Measurements from ENCODE around the gene SMKR1.

Gene SMKR1

GRCh38 chr7:129454249-129454551 lies 48.1 kb upstream of the SMKR1 start:
- TF ChIP-seq CTCF (IDR thresholded peaks at IDR 0.05; ENCODE audit: low read depth, low read length) = no peak
- TF ChIP-seq EZH2phosphoT487 (IDR thresholded peaks at IDR 0.05; ENCODE audit: low read depth) = no peak
- Histone ChIP-seq H3K27ac (ENCODE audit: low read length) (no peak overlapping the region), H3K36me3 (replicated peaks; ENCODE audit: low read depth, low read length) (peaks cover 2% of the 10 kb centered on the region), H3K79me2 (ENCODE audit: low read length) (no peaks in the 10 kb centered on the region), H3K9ac (ENCODE audit: low read length) (no peak overlapping the region), H3K9me3 (ENCODE audit: insufficient read depth, low read length) (no peaks in the 10 kb centered on the region), H3K4me1 (ENCODE audit: low read length) (peaks cover 4% of the 10 kb centered on the region; the same call in 1 of the 2 replicates), H3K4me2 (ENCODE audit: low read length) (no peak overlapping the region), H4K20me1 (ENCODE audit: insufficient read depth, low read length) (no peaks in the 10 kb centered on the region), H3K4me3 (ENCODE audit: low read length) (no peak overlapping the region), H3K27me3 (ENCODE audit: low read depth, low read length) (no peaks in the 10 kb centered on the region), H2AFZ (ENCODE audit: low read depth, low read length) (no peak overlapping the region)

GRCh38 chr7:129456421-129456820 lies 45.9 kb upstream of the SMKR1 start:
- Histone ChIP-seq H3K9me3 (ENCODE audit: insufficient read depth, low read length) (no peaks in the 10 kb centered on the region), H3K4me2 (ENCODE audit: low read length) (no peak overlapping the region), H4K20me1 (ENCODE audit: insufficient read depth, low read length) (no peaks in the 10 kb centered on the region), H3K9ac (ENCODE audit: low read length) (no peak overlapping the region), H3K4me1 (ENCODE audit: low read length) (peaks cover 4% of the 10 kb centered on the region; the same call in 1 of the 2 replicates), H3K27ac (ENCODE audit: low read length) (no peak overlapping the region), H3K4me3 (ENCODE audit: low read length) (no peak overlapping the region), H3K27me3 (ENCODE audit: low read depth, low read length) (no peaks in the 10 kb centered on the region), H3K79me2 (ENCODE audit: low read length) (no peaks in the 10 kb centered on the region), H3K36me3 (replicated peaks; ENCODE audit: low read depth, low read length) (peaks cover 6% of the 10 kb centered on the region), H2AFZ (ENCODE audit: low read depth, low read length) (no peak overlapping the region)
- TF ChIP-seq EZH2phosphoT487 (IDR thresholded peaks at IDR 0.05; ENCODE audit: low read depth) = no peak
- no peak for TF ChIP-seq CTCF (IDR thresholded peaks at IDR 0.05; ENCODE audit: low read depth, low read length)

GRCh38 chr7:129457101-129457500 lies 45.2 kb upstream of the SMKR1 start:
- Histone ChIP-seq H2AFZ (ENCODE audit: low read depth, low read length) (no peak overlapping the region), H3K4me3 (ENCODE audit: low read length) (no peak overlapping the region), H3K79me2 (ENCODE audit: low read length) (no peaks in the 10 kb centered on the region), H3K36me3 (replicated peaks; ENCODE audit: low read depth, low read length) (peaks cover 6% of the 10 kb centered on the region), H3K4me2 (ENCODE audit: low read length) (no peak overlapping the region), H3K4me1 (ENCODE audit: low read length) (peaks cover 4% of the 10 kb centered on the region; the same call in 1 of the 2 replicates), H3K9ac (ENCODE audit: low read length) (no peak overlapping the region), H3K27me3 (ENCODE audit: low read depth, low read length) (no peaks in the 10 kb centered on the region), H4K20me1 (ENCODE audit: insufficient read depth, low read length) (no peaks in the 10 kb centered on the region), H3K27ac (ENCODE audit: low read length) (no peak overlapping the region), H3K9me3 (ENCODE audit: insufficient read depth, low read length) (no peaks in the 10 kb centered on the region)
- TF ChIP-seq CTCF (IDR thresholded peaks at IDR 0.05; ENCODE audit: low read depth, low read length) (no peak), EZH2phosphoT487 (IDR thresholded peaks at IDR 0.05; ENCODE audit: low read depth) (no peak)

- no peaks in the 10 kb centered on the region for H3K4me1 ChIP-seq (ENCODE audit: low read length)
- no peak overlapping the region for H3K9ac ChIP-seq (ENCODE audit: low read length)
- no peaks in the 10 kb centered on the region for H3K9me3 ChIP-seq (ENCODE audit: insufficient read depth, low read length)
- H3K4me2 ChIP-seq (ENCODE audit: low read length) = no peak overlapping the region
- H3K27me3 ChIP-seq (ENCODE audit: low read depth, low read length) = no peaks in the 10 kb centered on the region
- H3K36me3 ChIP-seq (replicated peaks; ENCODE audit: low read depth, low read length) = peaks cover 6% of the 10 kb centered on the region
- H2AFZ ChIP-seq (ENCODE audit: low read depth, low read length) = no peak overlapping the region
- no peaks in the 10 kb centered on the region for H4K20me1 ChIP-seq (ENCODE audit: insufficient read depth, low read length)
- H3K27ac ChIP-seq (ENCODE audit: low read length) = no peak overlapping the region
- no peak overlapping the region for H3K4me3 ChIP-seq (ENCODE audit: low read length)
- H3K79me2 ChIP-seq (ENCODE audit: low read length) = no peaks in the 10 kb centered on the region
- no peak for TF ChIP-seq CTCF (IDR thresholded peaks at IDR 0.05; ENCODE audit: low read depth, low read length)
- no peak for TF ChIP-seq EZH2phosphoT487 (IDR thresholded peaks at IDR 0.05; ENCODE audit: low read depth)
Observed at GRCh38 chr7:129458171-129458570, 44.2 kb upstream of the SMKR1 start.

Data from OCI-LY3 (cell line).